CD4-positive, alpha-beta memory T cell (primary cell): ENCODE data around the gene RBM20. TPM values are rescaled to one million over a fixed set of nuclear protein-coding genes. Genes with fewer than 3 reads are reported as not detected.

Experiments
- CTCF ChIA-PET: fragments of 350-600 bp; sonication (Branson Sonifier 250); formaldehyde crosslinking; loops from one replicate; lab custom pipeline; 2021; ENCODE audit warnings: inconsistent platforms; ENCODE audit not compliant: partially characterized antibody; lab: Charles Lee
- POLR2A ChIA-PET: fragments of 350-600 bp; sonication (Branson Sonifier 250); formaldehyde crosslinking; loops from one replicate; lab custom pipeline; 2021; ENCODE audit not compliant: partially characterized antibody; lab: Charles Lee
- DNase-seq, 5 donors: peaks; one replicate each; pipeline versions ENCODE4 v3.0.0 to v3.0.0-alpha.2; 2020 to 2022; ENCODE audit warnings: mixed read lengths in 1 of 5
- H3K27ac ChIP-seq: one replicate; pipeline ENCODE4 v1.7.0; 2013; ENCODE audit warnings: low read depth, low read length
- H3K27me3 ChIP-seq: 2 replicates; pipeline ENCODE4 v1.7.0; 2013; ENCODE audit warnings: mild to moderate bottlenecking, low read length, moderate library complexity; ENCODE audit not compliant: insufficient read depth
- H3K36me3 ChIP-seq: 2 replicates; pipeline ENCODE4 v1.7.0; 2013; ENCODE audit warnings: mild to moderate bottlenecking, low read length, moderate library complexity; ENCODE audit not compliant: insufficient read depth
- H3K4me1 ChIP-seq: 2 replicates; pipeline ENCODE4 v1.7.0; 2013; ENCODE audit warnings: mild to moderate bottlenecking, low read length, moderate library complexity; ENCODE audit not compliant: insufficient read depth
- H3K4me3 ChIP-seq, 2 donors: one replicate each; pipeline ENCODE4 v1.7.0; 2013; ENCODE audit warnings: low read length in 2 of 2, mild to moderate bottlenecking in 1 of 2
- H3K9me3 ChIP-seq, 2 donors: one replicate each; pipeline ENCODE4 v1.7.0; 2013; ENCODE audit warnings: low read length in 2 of 2, control low read depth in 1 of 2; ENCODE audit not compliant: control insufficient read depth in 1 of 2
- H3K27ac Mint-ChIP-seq, 7 donors: one replicate each; pipeline ENCODE4 v1.8.0; 2020 to 2021; ENCODE audit warnings: mixed read lengths in 7 of 7, mild to moderate bottlenecking in 6 of 7, inconsistent platforms in 3 of 7, moderate library complexity in 3 of 7
- H3K27me3 Mint-ChIP-seq, 2 donors: one replicate each; pipeline ENCODE4 v1.8.0; 2020 to 2021; ENCODE audit warnings: mixed read lengths in 2 of 2
- H3K36me3 Mint-ChIP-seq, 2 donors: one replicate each; pipeline ENCODE4 v1.8.0; 2020 to 2021; ENCODE audit warnings: mixed read lengths in 2 of 2, inconsistent platforms in 1 of 2, mild to moderate bottlenecking in 1 of 2
- H3K4me1 Mint-ChIP-seq, 4 donors: one replicate each; pipeline ENCODE4 v1.8.0; 2020 to 2021; ENCODE audit warnings: mixed read lengths in 4 of 4, mild to moderate bottlenecking in 1 of 4
- H3K4me3 Mint-ChIP-seq, 8 donors: one replicate each; pipeline ENCODE4 v1.8.0; 2020 to 2021; ENCODE audit warnings: mixed read lengths in 8 of 8, mild to moderate bottlenecking in 7 of 8, moderate library complexity in 6 of 8, inconsistent platforms in 3 of 8
- H3K9me3 Mint-ChIP-seq, 8 donors: one replicate each; pipeline ENCODE4 v1.8.0; 2020 to 2021; ENCODE audit warnings: mixed read lengths in 8 of 8, mild to moderate bottlenecking in 5 of 8, inconsistent platforms in 3 of 8, moderate library complexity in 1 of 8
- intact Hi-C: fragments of 100-400 bp; cut with micrococcal nuclease; formaldehyde crosslinking; loops from one replicate; pipeline ENCODE4 v1.15.1; 2023
- polyA plus RNA-seq, 2 donors: library from polyadenylated mRNA; unstranded; fragments of 300-500 nt; fragmentation: Illumina TruSeq; gene quantifications; one replicate each; pipeline ENCODE4 v1.2.3, GENCODE V29; 2021
- total RNA-seq, 2 experiments: library from RNA; stranded (reverse); gene quantifications; one replicate each; pipeline ENCODE4 v1.2.3, GENCODE V29; 2021

RBM20 gene
- total and polyA plus RNA-seq, 4 experiments from 2014 or later = 0.03 TPM; not detected in 3

DNA sequence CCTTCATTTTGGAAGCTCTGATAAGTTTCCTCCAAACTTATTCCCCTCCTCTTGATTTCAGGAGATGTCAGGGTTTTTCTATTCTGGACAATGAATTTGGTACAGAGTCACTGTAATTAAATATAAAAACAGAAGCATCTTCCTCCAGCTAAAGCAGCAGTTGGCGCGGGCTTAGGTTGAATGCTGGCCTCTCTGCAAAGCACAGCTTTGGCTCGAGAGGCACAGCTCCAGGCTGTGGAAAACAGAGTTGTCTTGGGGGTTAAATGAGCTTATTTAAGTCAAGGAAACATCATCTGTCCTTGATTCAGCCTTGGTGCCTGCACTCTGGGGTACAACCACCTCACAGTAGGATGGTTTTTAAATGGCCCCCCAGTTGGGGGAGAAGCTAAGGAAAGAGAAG lies 192.6 kb downstream of the RBM20 start:
- CTCF ChIA-PET = interaction anchor here (0.6 to 1.1 kb wide), 3 partner anchors 10 to 36 kb away, joined by 3 to 4 read pairs (median 3); no protein-coding TSS in a partner anchor
- H3K4me3 Mint-ChIP-seq = no peak overlapping the region

DNA sequence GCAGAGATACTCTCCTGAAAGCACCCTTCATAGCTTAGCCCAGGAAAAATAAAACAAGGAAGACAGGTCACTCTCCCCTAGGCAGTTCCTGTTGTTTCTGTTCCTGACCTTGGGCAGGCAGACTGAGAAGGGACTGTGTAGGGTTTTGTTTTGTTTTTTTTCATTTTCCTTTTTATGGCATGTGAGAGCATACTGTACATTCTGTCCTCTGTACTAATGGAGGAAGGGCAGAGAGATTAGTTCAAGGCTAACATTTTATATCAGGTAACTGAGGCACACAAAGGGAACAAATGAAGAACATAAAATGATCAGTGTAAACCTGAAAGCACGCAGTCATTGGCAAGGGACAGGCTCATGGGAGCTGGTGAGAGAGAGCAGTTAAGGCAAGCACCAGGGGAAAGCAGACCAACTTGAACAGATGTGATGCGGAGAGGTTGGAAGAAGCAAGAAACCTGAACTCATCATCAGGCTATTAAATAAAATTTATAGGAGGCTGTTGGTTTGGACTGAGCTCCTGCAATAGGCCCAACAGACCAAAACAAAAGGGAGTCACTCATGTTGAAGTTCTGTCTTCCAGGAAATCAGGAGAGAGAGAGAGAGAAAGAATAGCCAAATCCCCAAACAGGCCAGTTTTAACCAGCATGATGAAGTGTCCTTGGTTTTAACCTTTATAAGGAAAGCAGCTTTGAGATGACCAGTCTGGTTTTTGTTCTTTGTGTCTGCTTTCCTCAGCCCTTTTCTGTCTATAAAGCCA lies 193.5 kb downstream of the RBM20 start:
- Histone ChIP-seq H3K4me1 (peaks cover 37% of the 10 kb centered on the region), H3K4me3 (no peak overlapping the region), H3K36me3 (no peaks in the 10 kb centered on the region), H3K27ac (no peak overlapping the region), H3K9me3 (no peaks in the 10 kb centered on the region), H3K27me3 (no peaks in the 10 kb centered on the region)
- H3K4me1 Mint-ChIP-seq = peaks cover 12 to 40% (median 26%) of the 10 kb centered on the region in 4 donors
- no peaks in the 10 kb centered on the region for H3K9me3 Mint-ChIP-seq
- H3K27ac Mint-ChIP-seq = peak overlapping the region in 2 of 7 donors; percentile 30 to 53
- no peak for DNase-seq
- intact Hi-C loops = no loop called here
- H3K27me3 Mint-ChIP-seq = no peaks in the 10 kb centered on the region
- no peaks in the 10 kb centered on the region for H3K36me3 Mint-ChIP-seq
- H3K4me3 Mint-ChIP-seq = no peak overlapping the region
- ChIA-PET POLR2A (interaction anchor here (0.7 to 3.4 kb wide), 8 partner anchors 10 to 35 kb away, joined by 3 to 14 read pairs (median 4); no protein-coding TSS in a partner anchor), CTCF (no interaction called here)

More for the DNA sequence above, 192.6 kb downstream of the RBM20 start:
- peaks cover 29% of the 10 kb centered on the region for H3K4me1 ChIP-seq
- no peak overlapping the region for H3K4me3 ChIP-seq
- intact Hi-C loops = no loop called here
- POLR2A ChIA-PET = interaction anchor here (0.9 to 3.4 kb wide), 7 partner anchors 10 to 33 kb away, joined by 3 to 14 read pairs (median 4); no protein-coding TSS in a partner anchor
- no peaks in the 10 kb centered on the region for H3K36me3 ChIP-seq
- Mint-ChIP-seq H3K9me3 (no peaks in the 10 kb centered on the region), H3K27me3 (no peaks in the 10 kb centered on the region), H3K27ac (peak overlapping the region in 1 of 7 donors; percentile 47), H3K36me3 (no peaks in the 10 kb centered on the region), H3K4me1 (peaks cover 5 to 31% (median 18%) of the 10 kb centered on the region in 4 donors)
- no peaks in the 10 kb centered on the region for H3K9me3 ChIP-seq
- no peak overlapping the region for H3K27ac ChIP-seq
- no peaks in the 10 kb centered on the region for H3K27me3 ChIP-seq
- DNase-seq = no peak

DNA sequence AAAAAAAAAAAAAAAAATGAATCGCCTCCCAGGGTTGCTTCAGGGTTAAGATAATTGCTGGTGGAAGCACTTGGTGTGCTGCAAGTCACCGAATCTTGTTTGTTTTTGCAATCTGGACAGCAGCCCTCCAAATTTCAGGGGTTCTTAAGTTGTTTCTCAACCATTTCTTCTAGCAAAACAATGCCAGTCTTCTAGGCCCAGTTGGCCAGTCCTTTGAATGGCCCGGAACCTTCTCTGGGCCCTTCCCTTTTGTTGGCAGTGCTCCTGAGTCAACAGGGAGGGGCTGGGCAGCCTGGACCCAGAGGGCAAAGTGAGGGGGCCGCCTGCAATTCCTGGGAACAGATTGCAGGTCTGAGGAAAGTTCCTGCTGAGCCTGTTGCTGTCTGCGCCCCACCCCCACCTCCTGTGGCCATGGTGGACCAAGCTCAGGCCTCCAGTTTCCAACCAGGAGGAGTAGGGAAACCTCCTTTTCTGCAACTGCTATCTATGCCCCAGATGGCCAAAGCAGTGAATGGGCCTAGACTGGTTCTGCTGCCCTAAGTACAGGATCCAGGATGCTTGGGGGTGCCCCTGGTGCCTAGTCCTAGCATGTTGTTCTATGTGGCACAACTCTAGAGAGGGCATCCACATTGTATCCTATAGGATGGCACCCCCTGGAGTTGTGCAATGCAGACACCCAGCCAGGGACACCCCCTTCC lies 196.2 kb downstream of the RBM20 start:
- Mint-ChIP-seq H3K9me3 (peaks cover 0 to 3% (median 0%) of the 10 kb centered on the region in 8 donors), H3K36me3 (no peaks in the 10 kb centered on the region), H3K27ac (no peak overlapping the region), H3K4me1 (peaks cover 25 to 59% (median 40%) of the 10 kb centered on the region in 4 donors), H3K4me3 (no peak overlapping the region), H3K27me3 (no peaks in the 10 kb centered on the region)
- Histone ChIP-seq H3K9me3 (no peaks in the 10 kb centered on the region), H3K4me3 (no peak overlapping the region), H3K4me1 (peaks cover 46% of the 10 kb centered on the region), H3K36me3 (no peaks in the 10 kb centered on the region), H3K27me3 (no peaks in the 10 kb centered on the region), H3K27ac (no peak overlapping the region)
- ChIA-PET POLR2A (interaction anchor here (0.7 kb wide), 1 partner anchor 31 kb away, joined by 3 read pairs; no protein-coding TSS in a partner anchor), CTCF (no interaction called here)
- no peak for DNase-seq
- intact Hi-C loops = no loop called here

DNA sequence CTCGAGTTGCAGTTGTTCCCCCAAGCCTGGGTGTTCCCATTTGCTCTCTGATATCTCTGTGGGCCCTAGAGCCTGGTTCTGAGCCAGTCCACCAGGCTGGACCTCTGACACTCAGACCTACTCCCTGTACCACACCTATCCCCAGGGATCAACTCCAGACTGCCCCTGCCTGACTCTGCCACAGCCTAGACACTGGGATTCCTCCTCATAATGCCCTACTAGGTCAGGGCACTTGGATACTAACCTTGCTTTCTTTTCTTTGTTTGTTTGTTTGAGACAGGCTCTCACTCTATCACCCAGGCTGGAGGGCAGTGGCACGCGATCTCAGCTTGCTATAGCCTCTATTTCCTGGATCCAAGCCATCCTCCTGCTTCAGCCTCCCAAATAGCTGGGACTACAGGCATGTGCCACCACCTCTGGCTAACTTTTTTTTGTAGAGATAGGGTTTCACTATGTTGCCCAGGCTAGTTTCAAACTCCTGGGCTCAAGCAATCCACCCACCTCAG lies 196.8 kb downstream of the RBM20 start:
- Histone ChIP-seq H3K36me3 (no peaks in the 10 kb centered on the region), H3K27ac (no peak overlapping the region), H3K27me3 (no peaks in the 10 kb centered on the region), H3K9me3 (no peaks in the 10 kb centered on the region), H3K4me3 (no peak overlapping the region), H3K4me1 (peaks cover 44% of the 10 kb centered on the region)
- H3K9me3 Mint-ChIP-seq = peaks cover 0 to 3% (median 0%) of the 10 kb centered on the region in 8 donors
- peak overlapping the region in 1 of 8 donors; percentile 10 for H3K4me3 Mint-ChIP-seq
- H3K4me1 Mint-ChIP-seq = peaks cover 28 to 60% (median 41%) of the 10 kb centered on the region in 4 donors
- intact Hi-C loops = no loop called here
- no peaks in the 10 kb centered on the region for H3K36me3 Mint-ChIP-seq
- H3K27me3 Mint-ChIP-seq = no peaks in the 10 kb centered on the region
- no peak for DNase-seq
- H3K27ac Mint-ChIP-seq = peak overlapping the region in 2 of 7 donors; percentile 6 to 43
- ChIA-PET POLR2A (interaction anchor here (0.8 to 3.8 kb wide), 6 partner anchors 9 to 92 kb away, joined by 3 to 45 read pairs (median 13); partner anchors contain the start of gene PDCD4), CTCF (interaction anchor here (4.1 to 4.8 kb wide), 2 partner anchors 17 to 37 kb away, joined by 19 to 20 read pairs; no protein-coding TSS in a partner anchor)

DNA sequence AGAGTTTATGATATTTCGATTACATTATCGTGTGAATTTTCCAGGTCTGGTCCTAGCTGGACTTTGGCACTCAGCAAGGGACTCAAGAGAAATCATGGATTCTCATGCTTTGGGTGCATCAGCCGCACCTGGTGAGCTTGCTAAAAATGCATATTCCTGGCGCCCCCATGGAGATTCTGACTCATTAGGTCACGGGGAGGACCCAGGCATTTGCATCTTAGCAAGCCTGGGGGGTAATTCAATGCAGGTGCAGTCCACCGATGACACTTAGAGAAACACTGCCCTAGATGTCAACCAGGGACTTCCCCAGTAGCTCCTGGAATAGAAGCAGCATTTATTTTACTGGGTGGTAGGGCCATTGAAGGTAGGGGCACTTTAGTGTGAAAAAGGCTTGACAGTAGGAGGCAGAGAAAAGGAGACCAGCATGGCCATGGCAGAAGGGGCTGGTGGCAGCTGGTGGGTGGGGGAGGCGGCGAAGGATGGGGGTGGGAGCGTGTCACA lies 197.7 kb downstream of the RBM20 start:
- ChIA-PET POLR2A (interaction anchor here (0.8 to 3.8 kb wide), 8 partner anchors 8 to 92 kb away, joined by 3 to 45 read pairs (median 12); partner anchors contain the start of gene PDCD4), CTCF (interaction anchor here (1.3 to 4.8 kb wide), 3 partner anchors 10 to 38 kb away, joined by 6 to 20 read pairs (median 19); no protein-coding TSS in a partner anchor)
- Mint-ChIP-seq H3K9me3 (peaks cover 0 to 3% (median 0%) of the 10 kb centered on the region in 8 donors), H3K4me3 (peak overlapping the region in 2 of 8 donors; percentile 10 to 15), H3K27me3 (no peaks in the 10 kb centered on the region), H3K36me3 (no peaks in the 10 kb centered on the region), H3K27ac (peak overlapping the region in 5 of 7 donors; percentile 75 to 90 (median 81)), H3K4me1 (peaks cover 26 to 63% (median 44%) of the 10 kb centered on the region in 4 donors)
- intact Hi-C loops = no loop called here
- H3K4me3 ChIP-seq = no peak overlapping the region
- no peaks in the 10 kb centered on the region for H3K9me3 ChIP-seq
- H3K4me1 ChIP-seq = peaks cover 43% of the 10 kb centered on the region
- no peak overlapping the region for H3K27ac ChIP-seq
- no peak for DNase-seq
- H3K27me3 ChIP-seq = no peaks in the 10 kb centered on the region
- H3K36me3 ChIP-seq = no peaks in the 10 kb centered on the region

DNA sequence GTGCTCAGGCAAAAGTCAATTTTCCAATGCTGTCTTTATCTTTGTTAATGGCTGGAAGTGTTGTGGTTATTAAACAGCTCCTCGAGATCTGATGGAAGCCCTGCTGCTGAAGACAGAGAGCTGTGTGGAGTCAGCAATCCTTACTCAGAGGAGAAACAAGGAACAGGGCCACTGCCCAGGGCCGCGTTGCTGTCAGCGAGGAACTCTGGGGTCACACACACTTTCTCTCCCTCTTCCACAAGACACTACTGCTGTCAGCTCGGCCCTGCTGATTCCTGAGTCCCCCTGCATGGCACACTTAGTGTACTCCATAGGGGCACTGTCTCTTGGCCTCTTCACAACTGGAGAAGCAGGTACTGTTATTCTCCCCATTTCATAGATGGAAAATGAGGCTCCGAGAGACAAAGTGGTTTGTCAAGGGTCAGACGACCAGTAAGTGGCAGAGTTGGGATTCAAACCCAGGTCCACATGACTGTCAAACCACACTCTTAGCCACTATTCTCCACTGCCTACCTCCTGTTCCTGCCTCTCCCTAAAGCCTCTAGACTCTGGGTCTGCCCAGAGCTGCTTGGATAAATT lies 198.3 kb downstream of the RBM20 start:
- peaks cover 28 to 63% (median 47%) of the 10 kb centered on the region in 4 donors for H3K4me1 Mint-ChIP-seq
- no peak overlapping the region for H3K4me3 ChIP-seq

More for the DNA sequence above, 198.3 kb downstream of the RBM20 start:
- Histone ChIP-seq H3K27ac (peak overlapping the region; percentile 5), H3K27me3 (no peaks in the 10 kb centered on the region), H3K9me3 (no peaks in the 10 kb centered on the region), H3K36me3 (no peaks in the 10 kb centered on the region), H3K4me1 (peaks cover 40% of the 10 kb centered on the region)
- no peak for DNase-seq
- POLR2A ChIA-PET = interaction anchor here (0.7 to 3.8 kb wide), 7 partner anchors 10 to 39 kb away, joined by 3 to 45 read pairs (median 14); partner anchors contain the start of gene PDCD4
- CTCF ChIA-PET = interaction anchor here (1.3 to 4.8 kb wide), 4 partner anchors 10 to 38 kb away, joined by 6 to 20 read pairs (median 12); no protein-coding TSS in a partner anchor
- H3K36me3 Mint-ChIP-seq = no peaks in the 10 kb centered on the region
- H3K4me3 Mint-ChIP-seq = peak overlapping the region in 3 of 8 donors; percentile 51 to 83 (median 61)
- peak overlapping the region; percentile 54 to 95 (median 85) for H3K27ac Mint-ChIP-seq
- no peaks in the 10 kb centered on the region for H3K27me3 Mint-ChIP-seq
- intact Hi-C loops = no loop called here
- H3K9me3 Mint-ChIP-seq = peaks cover 0 to 3% (median 0%) of the 10 kb centered on the region in 8 donors
